GM12878 (cell line): ENCODE data around the gene GPRC5C. TPM values are rescaled to one million over a fixed set of nuclear protein-coding genes. Genes with fewer than 3 reads are reported as not detected.

Experiments
- BHLHE40 ChIP-seq, 2 experiments: fragments of 450-650 bp in 1 of 2; IDR thresholded peaks; 2 replicates each; pipeline ENCODE4 v1.6.1; 2011 to 2017; ENCODE audit warnings: low read depth in 2 of 2, borderline replicate concordance in 1 of 2, improper control_type of control experiment in 1 of 2, low read length in 1 of 2, mild to moderate bottlenecking in 1 of 2
- CBFB ChIP-seq: IDR thresholded peaks from 2 replicates; pipeline ENCODE4 v1.6.1; 2016; ENCODE audit warnings: antibody characterized with exemption, low read depth
- CREM ChIP-seq: IDR thresholded peaks from 2 replicates; pipeline ENCODE4 v1.6.1; 2014; ENCODE audit warnings: antibody characterized with exemption, low read depth
- DPF2 ChIP-seq: fragments of 450-650 bp; IDR thresholded peaks from 2 replicates; pipeline ENCODE4 v1.6.1; 2017; ENCODE audit warnings: mild to moderate bottlenecking
- ELK1 ChIP-seq: IDR thresholded peaks from 2 replicates; pipeline ENCODE4 v1.6.1; 2012; ENCODE audit warnings: low read depth, low read length, improper control_type of control experiment
- HDGF ChIP-seq: fragments of 450-650 bp; IDR thresholded peaks from 2 replicates; pipeline ENCODE4 v1.6.1; 2016; ENCODE audit warnings: antibody characterized with exemption
- KDM1A ChIP-seq: fragments of 200-600 bp; sonication (generic); IDR thresholded peaks from 2 replicates; pipeline ENCODE4 v1.6.1; 2016; ENCODE audit warnings: borderline replicate concordance
- LARP7 ChIP-seq: fragments of 450-650 bp; IDR thresholded peaks from 2 replicates; pipeline ENCODE4 v1.6.1; 2017; ENCODE audit warnings: mild to moderate bottlenecking
- MTA3 ChIP-seq: IDR thresholded peaks from 2 replicates; pipeline ENCODE4 v1.6.1; 2012; ENCODE audit warnings: low read length, inconsistent platforms, borderline replicate concordance
- MYC ChIP-seq: IDR thresholded peaks from 2 replicates; pipeline ENCODE4 v1.6.1; 2011; ENCODE audit warnings: mild to moderate bottlenecking, low read length, moderate library complexity, inconsistent platforms; ENCODE audit not compliant: insufficient read depth, insufficient replicate concordance, insufficient read length, severe bottlenecking
- NFXL1 ChIP-seq: fragments of 450-650 bp; IDR thresholded peaks from 2 replicates; pipeline ENCODE4 v1.6.1; 2017; ENCODE audit warnings: antibody characterized with exemption, mild to moderate bottlenecking, borderline replicate concordance
- PAX5 ChIP-seq: IDR thresholded peaks from 2 replicates; pipeline ENCODE4 v1.6.1; 2011; ENCODE audit warnings: low read depth, low read length, borderline replicate concordance
- PRDM15 ChIP-seq: fragments of 450-650 bp; formaldehyde crosslinking; IDR thresholded peaks from 2 replicates; pipeline ENCODE4 v1.4.0; 2020; ENCODE audit warnings: mild to moderate bottlenecking, moderate library complexity
- RELA ChIP-seq: fragments of 450-650 bp; IDR thresholded peaks from 2 replicates; pipeline ENCODE4 v1.8.0; 2014; ENCODE audit warnings: borderline replicate concordance; ENCODE audit not compliant: partially characterized antibody
- RUNX3 ChIP-seq: IDR thresholded peaks from 2 replicates; pipeline ENCODE4 v1.6.1; 2012; ENCODE audit warnings: low read length, inconsistent platforms
- SIN3A ChIP-seq: IDR thresholded peaks from 2 replicates; pipeline ENCODE4 v1.6.1; 2012; ENCODE audit warnings: low read depth, low read length, improper control_type of control experiment
- SMAD1 ChIP-seq: fragments of 450-650 bp; IDR thresholded peaks from 2 replicates; pipeline ENCODE4 v1.6.1; 2018; ENCODE audit warnings: mild to moderate bottlenecking, low read depth; ENCODE audit not compliant: partially characterized antibody
- SP1 ChIP-seq: IDR thresholded peaks from one replicate; pipeline ENCODE4 v1.6.1; 2011; ENCODE audit warnings: low read depth, low read length
- SUPT20H ChIP-seq: IDR thresholded peaks from 2 replicates; pipeline ENCODE4 v1.6.1; 2011; ENCODE audit warnings: low read depth, mild to moderate bottlenecking, low read length, moderate library complexity, borderline replicate concordance; ENCODE audit not compliant: control insufficient read depth
- TCF3 ChIP-seq: IDR thresholded peaks from 2 replicates; pipeline ENCODE4 v1.6.1; 2012; ENCODE audit warnings: low read depth, mild to moderate bottlenecking, low read length, borderline replicate concordance; ENCODE audit not compliant: insufficient read depth
- ZNF274 ChIP-seq: IDR thresholded peaks from one replicate; pipeline ENCODE4 v1.8.0; 2011; ENCODE audit not compliant: insufficient read length, insufficient read depth
- ZZZ3 ChIP-seq: IDR thresholded peaks from 2 replicates; pipeline ENCODE4 v1.6.1; 2011; ENCODE audit warnings: low read depth; ENCODE audit not compliant: control insufficient read depth, insufficient read length
- polyA plus RNA-seq, 11 experiments: library from polyadenylated mRNA; depleted of rRNA in 4 of 11; unstranded in 6 of 11; stranded (reverse) in 5 of 11; fragments of >200 nt; fragmentation: Nextera tagmentation in 4 of 11; fragmentation: Illumina TruSeq in 1 of 11; extraction: Ambion mirVana in 4 of 11; extraction: Trizol in 1 of 11; gene quantifications; 1 replicate in 1 of 11; 2 replicates in 10 of 11; pipeline versions ENCODE4 v1.2.1 to v1.2.3, GENCODE V29; 2011 to 2016; ENCODE audit warnings: inconsistent platforms in 2 of 11, missing spikeins in 2 of 11, low read depth in 1 of 11
- total RNA-seq, 4 experiments: library from RNA; depleted of rRNA in 3 of 4; stranded (reverse); fragments of >200 nt in 3 of 4; fragmentation: Illumina TruSeq in 1 of 4; extraction: Trizol in 1 of 4; gene quantifications; 2 replicates each; pipeline versions ENCODE4 v1.2.1 to v1.2.3, GENCODE V29; 2013 to 2021
- TF ChIP-seq, protein P1 (sequence below): fragments of 150-350 bp; IDR thresholded peaks from 2 replicates; pipeline ENCODE4 v1.6.1; 2016; ENCODE audit warnings: low read depth, low read length

The GPRC5C gene
- total and polyA plus RNA-seq, 10 of the 15 experiments (the other 5 are each of a cell fraction or from before 2014, with no cell fraction given), result 0.04 to 1.3 (median 0.36) TPM; not detected in 2

- TF ChIP-seq PRDM15 (CRISPR knock-in tag), result no peak
- TF ChIP-seq PAX5, result 0 out of 2 replicates have a peak, but pooled peaks have one; percentile 42
- no peak for TF ChIP-seq MTA3
- no peak for TF ChIP-seq SP1
- TF ChIP-seq LARP7, result no peak
- no peak for TF ChIP-seq SMAD1
- no peak for TF ChIP-seq SUPT20H
- TF ChIP-seq TCF3, result no peak
- TF ChIP-seq ZNF274, result no peak
- TF ChIP-seq RUNX3, result peak; percentile 65
- TF ChIP-seq HDGF, result 0 out of 2 replicates have a peak, but pooled peaks have one; percentile 23
- TF ChIP-seq ELK1, result no peak
- no peak for TF ChIP-seq MYC
- no peak for TF ChIP-seq NFXL1
- no peak for TF ChIP-seq KDM1A
- TF ChIP-seq CREM, result no peak
- no peak for TF ChIP-seq SIN3A
- peak in 1 of 2 experiments; percentile 47; a peak in 1 of 4 replicates for TF ChIP-seq BHLHE40 (IDR thresholded peaks at IDR 0.05; ENCODE audit: borderline replicate concordance in 1 of 2, low read depth in 2 of 2, low read length in 1 of 2)
- TF ChIP-seq DPF2, result peak; percentile 68; the same call in 1 of the 2 replicates
- TF ChIP-seq RELA, result no peak
- TF ChIP-seq CBFB, result no peak
- TF ChIP-seq ZZZ3, result no peak
- TF ChIP-seq, protein P1, sequence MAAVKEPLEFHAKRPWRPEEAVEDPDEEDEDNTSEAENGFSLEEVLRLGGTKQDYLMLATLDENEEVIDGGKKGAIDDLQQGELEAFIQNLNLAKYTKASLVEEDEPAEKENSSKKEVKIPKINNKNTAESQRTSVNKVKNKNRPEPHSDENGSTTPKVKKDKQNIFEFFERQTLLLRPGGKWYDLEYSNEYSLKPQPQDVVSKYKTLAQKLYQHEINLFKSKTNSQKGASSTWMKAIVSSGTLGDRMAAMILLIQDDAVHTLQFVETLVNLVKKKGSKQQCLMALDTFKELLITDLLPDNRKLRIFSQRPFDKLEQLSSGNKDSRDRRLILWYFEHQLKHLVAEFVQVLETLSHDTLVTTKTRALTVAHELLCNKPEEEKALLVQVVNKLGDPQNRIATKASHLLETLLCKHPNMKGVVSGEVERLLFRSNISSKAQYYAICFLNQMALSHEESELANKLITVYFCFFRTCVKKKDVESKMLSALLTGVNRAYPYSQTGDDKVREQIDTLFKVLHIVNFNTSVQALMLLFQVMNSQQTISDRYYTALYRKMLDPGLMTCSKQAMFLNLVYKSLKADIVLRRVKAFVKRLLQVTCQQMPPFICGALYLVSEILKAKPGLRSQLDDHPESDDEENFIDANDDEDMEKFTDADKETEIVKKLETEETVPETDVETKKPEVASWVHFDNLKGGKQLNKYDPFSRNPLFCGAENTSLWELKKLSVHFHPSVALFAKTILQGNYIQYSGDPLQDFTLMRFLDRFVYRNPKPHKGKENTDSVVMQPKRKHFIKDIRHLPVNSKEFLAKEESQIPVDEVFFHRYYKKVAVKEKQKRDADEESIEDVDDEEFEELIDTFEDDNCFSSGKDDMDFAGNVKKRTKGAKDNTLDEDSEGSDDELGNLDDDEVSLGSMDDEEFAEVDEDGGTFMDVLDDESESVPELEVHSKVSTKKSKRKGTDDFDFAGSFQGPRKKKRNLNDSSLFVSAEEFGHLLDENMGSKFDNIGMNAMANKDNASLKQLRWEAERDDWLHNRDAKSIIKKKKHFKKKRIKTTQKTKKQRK, result no peak
Measured at GRCh38 chr17:74466111-74466827, 34.4 kb downstream of the GPRC5C start, which contains the start of gene CD300A (continued).
